Measurements from ENCODE around the gene NCKAP5.
A peak's percentile ranks its signal among the peaks of the same experiment; 100 is the strongest.

NCKAP5 gene

GRCh38 chr2:132669908-132670495 is 898.3 kb downstream of the NCKAP5 start, which contains the start of gene LYPD1:
Gene LYPD1 (minus strand): TSS chr2:132670205. CDS start chr2:132669932, 273 bp downstream.
- peak; percentile 63 for DNase-seq

GRCh38 chr2:132668987-132669907 is 899.0 kb downstream of the NCKAP5 start:
- peak; percentile 32 for DNase-seq

GRCh38 chr2:132668189-132668823 is 900.0 kb downstream of the NCKAP5 start:
- no peak for DNase-seq

GRCh38 chr2:132667706-132668105 is 900.6 kb downstream of the NCKAP5 start:
- no peak for DNase-seq

DNA sequence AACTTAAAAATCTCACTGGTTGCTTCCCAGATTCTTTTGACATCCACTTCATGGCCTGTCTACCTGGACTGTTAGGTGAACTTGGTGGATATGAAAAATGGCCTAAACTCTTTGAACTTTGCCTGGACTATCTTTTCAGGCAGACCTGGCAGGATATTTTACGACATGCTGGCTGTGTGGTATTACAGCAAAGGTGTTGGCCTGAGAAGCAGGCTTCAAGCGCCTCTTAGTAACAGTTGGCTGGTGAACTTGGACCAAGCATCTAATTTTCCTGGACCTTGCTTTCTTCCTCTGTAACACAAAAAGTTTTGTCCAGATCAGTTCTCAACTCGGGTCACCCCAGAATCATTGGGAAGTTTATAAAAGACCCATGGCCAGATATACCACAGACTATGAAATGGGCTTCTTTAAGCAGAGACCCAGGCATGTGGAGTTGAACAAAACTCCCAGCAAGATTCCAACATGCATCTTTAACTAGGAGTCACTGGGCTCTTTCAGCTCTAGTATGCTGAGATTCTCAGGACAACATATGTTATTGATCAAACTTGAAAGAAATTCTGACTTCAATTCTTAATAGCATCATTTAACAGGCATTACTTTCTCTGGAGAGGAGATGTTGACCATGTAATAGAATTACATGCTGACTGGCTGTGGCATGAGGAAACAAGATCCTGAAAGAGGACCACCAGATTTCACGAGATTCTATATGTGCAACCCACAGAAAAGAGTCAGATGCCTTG is 902.7 kb downstream of the NCKAP5 start:
- DNase-seq, result no peak

- DNase-seq, result no peak
Observed at GRCh38 chr2:132664096-132664495, 904.2 kb downstream of the NCKAP5 start.

GRCh38 chr2:132662732-132663131 is 905.5 kb downstream of the NCKAP5 start:
- DNase-seq, result no peak

DNA sequence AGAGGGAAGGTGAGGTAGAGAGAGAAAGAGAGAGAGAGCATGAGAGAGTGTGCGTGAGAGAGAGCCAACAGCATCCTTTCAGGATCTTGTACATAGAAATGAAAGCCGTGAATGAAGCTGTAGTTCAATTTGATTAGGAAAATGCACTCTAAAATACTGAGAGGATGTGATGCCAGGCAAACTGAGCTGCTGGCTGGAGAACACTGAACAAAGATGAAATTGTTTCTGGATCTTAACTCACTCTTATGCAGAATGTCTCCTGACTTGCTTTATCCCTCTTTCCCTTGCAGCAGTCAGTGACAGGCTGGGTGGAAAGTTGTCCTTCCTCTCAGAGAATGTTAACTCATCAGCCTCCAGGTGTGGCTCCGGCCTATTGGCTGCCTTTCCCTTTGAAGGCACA is 908.9 kb downstream of the NCKAP5 start:
- DNase-seq, result no peak

DNA sequence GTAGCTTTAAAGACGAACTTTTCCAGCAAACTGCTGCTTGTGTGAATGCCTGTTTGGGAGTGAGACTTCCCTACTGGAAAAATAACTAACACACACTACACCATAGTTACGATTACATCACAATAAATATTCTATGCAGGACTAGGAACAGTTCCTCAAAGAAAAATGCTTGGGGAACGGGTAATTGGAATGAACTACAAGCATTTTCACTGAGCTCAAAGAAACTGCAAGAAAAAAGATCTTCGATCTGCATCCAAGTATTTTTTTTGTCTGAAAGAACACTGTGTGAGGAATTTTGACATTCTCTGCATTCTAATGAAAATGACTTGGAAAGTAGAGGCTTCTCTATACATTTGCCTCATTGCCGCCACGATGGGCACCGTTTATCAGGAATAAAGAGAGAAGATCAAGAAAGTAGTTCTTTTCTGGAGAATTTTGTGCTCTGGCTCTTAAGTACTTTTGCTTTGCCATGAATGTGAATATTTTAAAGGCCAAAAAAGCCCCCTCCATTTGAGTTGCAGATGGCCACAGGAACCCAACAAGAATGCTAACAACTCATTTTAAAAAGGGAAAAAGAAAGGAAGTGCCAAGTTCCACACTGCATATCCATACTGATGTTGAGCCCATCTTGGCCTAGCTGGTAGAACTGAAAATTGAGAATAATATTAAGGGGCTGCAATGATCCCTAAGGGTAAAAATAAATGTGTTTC is 911.8 kb downstream of the NCKAP5 start:
- no peak for DNase-seq

DNA sequence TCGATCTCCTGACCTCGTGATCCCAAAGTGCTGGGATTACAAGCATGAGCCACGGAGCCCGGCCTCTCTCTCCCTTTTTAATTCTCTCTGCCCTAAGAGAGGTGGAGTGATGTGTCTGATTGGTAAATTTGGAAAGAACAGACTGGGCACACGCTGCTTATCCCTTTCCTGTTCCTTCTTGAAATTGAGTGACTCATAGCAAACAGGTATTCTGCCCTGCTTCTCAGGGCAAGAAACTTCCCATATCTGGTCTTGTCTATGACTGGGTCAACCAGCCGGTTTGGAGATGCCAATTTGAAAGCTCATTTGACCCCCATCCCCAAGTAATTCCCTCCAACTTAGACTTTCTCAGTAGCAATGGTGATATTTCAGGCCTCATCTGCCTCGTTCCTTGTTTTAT is 913.3 kb downstream of the NCKAP5 start:
- no peak for DNase-seq

DNA sequence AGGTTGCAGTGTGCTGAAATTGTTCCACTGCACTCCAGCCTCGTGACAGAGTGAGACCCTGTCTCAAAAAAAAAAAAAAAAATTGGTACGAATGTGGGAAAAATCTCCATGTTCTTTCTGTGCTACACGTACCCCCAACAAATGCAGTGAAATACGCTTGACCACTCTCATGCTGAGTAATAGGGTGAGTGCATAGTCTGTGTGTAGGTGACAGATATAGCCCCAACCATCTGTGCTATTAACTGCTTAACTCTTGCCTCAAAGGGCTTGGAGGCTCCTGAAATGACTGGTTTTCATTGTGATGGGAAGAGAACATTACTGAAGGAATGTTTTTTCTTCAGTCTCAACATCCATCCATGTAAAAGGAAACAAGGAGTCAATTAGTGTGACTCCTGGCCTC is 913.9 kb downstream of the NCKAP5 start:
- DNase-seq, result no peak

DNA sequence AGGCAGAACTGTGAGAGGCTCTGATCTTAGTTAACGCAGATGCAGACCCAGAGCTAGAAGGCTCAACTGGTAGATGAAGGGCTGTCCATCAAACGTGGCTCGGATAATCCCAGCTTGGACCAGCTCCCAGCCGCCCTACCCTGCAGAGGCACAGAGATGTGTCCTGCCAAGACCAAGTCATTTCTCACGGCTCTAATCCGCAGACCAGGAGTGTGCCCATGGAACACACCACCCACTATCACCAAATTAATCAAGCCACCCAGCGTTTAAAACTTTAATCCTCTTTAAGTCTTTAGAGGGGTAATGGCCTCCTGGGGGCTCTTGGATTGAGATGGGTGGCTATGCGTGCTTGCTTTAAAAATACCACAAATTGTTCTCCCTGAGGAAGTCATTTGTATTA is 915.8 kb downstream of the NCKAP5 start:
- DNase-seq, result no peak

DNA sequence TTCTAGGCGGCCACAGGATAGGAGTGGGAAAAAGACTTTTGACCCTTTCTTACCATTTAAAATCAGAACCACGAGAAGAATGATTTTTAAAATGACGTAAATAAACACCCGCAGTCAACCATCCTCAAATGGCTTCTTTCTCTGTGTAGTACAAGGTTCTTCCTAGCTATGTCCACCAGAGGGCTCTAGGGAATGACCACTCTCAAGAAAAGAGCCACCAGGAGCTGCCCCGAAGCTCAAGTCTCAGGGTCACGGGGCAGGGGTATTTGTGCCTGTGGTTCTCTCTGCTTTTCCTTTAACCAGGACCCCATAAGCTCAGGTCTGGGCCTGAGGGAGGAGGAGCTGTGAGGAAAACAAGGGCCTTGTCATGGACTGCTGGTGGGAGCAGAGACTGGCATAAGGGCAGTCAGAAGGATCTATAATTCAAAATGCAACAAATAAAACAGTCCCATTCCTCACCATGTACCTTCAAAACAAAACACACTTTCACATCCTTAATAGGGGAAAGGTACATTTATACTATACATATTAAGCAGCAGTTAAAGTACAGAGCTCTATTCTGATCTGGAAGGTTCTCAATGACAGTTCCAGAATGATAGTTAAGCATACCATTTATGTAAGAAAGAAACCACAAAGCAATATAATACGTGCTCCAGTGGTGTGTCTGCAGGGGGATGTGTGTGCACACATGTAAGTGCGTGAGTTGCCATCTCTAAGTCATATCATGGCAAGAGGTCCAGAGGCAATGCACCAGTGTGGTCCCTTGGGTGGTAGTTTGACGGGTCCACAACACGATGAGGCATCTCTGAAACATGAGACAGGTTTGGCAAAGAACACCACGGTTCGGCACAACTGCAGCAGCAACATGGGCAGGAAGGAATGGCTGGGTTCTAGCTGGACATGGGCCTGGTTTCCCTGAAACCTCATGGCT is 916.9 kb downstream of the NCKAP5 start:
- DNase-seq, result no peak

DNA sequence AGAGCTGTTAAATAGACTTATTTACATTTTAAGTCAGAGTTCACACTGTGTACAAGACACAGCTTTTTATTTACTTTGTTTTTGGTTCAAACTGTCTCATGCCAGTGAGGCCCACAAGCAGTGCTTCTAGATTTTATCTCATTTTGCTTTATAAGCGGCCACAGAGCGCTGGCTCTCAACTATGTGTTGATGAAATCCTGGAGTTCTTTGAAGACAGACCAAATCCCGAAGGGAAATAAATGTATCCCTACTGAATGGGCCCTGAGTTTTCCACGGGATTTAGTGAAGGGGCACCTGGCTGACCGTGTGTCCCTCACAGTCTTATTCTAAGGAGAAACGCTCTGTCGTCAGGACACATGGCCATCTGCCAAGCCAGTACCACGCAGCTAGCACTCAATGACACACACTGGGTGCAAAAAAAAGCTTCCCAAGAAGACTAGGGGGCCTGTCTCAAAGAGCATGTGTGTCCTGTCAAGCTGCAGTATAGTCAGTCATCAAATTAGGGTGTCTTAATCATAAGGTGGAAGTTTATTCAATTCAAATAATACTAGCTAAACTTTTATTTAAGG is 921.6 kb downstream of the NCKAP5 start:
- no peak for DNase-seq

DNA sequence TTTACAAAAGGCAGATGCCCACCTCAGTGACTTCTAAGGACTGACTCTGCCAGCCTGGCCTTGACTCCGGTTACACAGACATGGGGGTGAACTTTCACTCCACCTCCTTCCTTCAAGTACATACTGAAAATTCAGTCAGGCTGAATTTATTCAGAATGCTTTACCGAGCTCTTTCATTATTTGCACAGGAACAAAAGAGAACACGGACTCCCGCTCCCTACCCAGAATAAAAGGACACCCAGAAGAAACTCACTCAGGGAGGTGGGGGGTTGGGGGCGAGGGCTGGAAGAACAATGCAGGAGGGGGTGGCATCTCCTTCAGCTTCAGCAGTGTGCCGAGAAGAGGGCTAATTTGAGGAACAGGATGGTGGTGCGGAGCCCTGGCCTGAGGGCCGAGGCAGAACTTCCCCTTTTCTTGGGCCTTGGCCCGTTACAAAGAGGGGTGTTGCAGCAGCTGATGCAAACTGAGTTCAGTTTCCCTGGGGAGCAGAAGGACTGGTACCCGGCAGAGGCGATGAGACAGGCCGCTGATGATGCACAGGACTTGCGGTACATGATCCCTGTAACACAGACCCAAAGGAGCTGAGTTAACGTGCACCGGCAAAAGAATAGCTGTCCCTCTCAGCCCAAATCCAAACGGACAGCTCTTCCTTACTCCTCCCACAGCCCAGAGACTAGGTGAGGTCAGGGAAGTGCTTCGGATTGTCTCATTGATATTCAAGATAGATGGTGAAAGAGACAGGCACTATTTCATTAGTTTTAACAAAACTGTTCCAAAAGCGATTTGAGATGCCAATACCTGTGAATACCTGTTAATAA is 922.3 kb downstream of the NCKAP5 start:
- no peak for DNase-seq

DNA sequence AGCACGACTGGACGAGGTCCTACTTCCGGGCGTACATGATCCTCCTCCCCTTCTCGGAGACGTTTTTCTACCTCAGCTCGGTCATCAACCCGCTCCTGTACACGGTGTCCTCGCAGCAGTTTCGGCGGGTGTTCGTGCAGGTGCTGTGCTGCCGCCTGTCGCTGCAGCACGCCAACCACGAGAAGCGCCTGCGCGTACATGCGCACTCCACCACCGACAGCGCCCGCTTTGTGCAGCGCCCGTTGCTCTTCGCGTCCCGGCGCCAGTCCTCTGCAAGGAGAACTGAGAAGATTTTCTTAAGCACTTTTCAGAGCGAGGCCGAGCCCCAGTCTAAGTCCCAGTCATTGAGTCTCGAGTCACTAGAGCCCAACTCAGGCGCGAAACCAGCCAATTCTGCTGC is 923.1 kb downstream of the NCKAP5 start:
- DNase-seq, result no peak

DNA sequence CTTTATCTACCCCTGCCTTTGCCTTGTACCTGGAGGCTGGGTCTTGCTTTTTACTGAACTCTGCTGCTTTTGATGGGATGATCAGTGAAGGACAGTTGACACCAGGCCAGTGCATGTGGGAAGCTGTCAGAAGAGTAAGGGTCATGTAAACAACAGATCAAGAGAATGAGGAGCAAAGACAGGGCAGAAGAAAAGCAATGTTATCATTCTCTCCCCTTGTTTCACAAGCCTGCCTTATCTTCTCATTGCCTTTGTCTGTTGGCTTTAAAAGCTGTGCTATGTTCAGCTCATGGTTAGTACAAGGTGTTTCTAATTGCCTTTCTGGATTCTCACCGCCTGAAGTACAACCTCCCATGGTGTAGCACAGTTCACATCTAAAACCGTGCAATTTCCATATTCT is 925.8 kb downstream of the NCKAP5 start:
- no peak for DNase-seq

GRCh38 chr2:132641819-132642218 is 926.4 kb downstream of the NCKAP5 start:
- DNase-seq, result no peak

DNA sequence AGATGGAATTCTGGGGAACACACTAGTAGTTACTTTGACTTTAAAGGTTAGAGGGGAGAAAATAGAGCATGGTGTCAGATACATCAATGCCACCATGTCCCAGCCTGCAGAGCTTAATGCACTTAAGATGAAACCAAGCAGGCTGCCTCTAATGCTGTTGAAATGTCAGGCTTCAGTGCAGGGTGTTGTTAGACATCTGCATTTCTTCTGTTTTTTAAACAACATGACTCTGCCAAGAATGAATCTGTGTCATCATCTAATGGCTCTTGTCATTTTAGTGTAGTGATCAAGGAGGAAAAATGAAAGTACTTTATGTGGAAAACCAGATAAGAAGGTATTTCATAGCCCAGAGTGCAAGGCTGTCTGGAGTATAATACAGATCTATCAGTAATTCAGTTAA is 928.1 kb downstream of the NCKAP5 start:
- no peak for DNase-seq
